Effector memory CD4-positive, alpha-beta T cell (primary cell): ENCODE data around the gene RUVBL2.

Experiments
- DNase-seq, 3 donors: peaks; one replicate each; pipeline ENCODE4 v3.0.0-alpha.2; 2020
- H3K27ac ChIP-seq: 2 replicates; pipeline ENCODE4 v1.7.0; 2013; ENCODE audit warnings: mild to moderate bottlenecking, low read length, moderate library complexity; ENCODE audit not compliant: insufficient read depth, poor library complexity, severe bottlenecking
- H3K27me3 ChIP-seq: replicated peaks from 2 replicates; pipeline ENCODE4 v1.7.0; 2013; ENCODE audit warnings: mild to moderate bottlenecking, low read length; ENCODE audit not compliant: insufficient read depth, control insufficient read depth, poor library complexity, severe bottlenecking
- H3K36me3 ChIP-seq: 2 replicates; pipeline ENCODE4 v1.7.0; 2013; ENCODE audit warnings: mild to moderate bottlenecking, low read length, moderate library complexity; ENCODE audit not compliant: control insufficient read depth, insufficient read depth
- H3K4me1 ChIP-seq: 2 replicates; pipeline ENCODE4 v1.7.0; 2013; ENCODE audit warnings: low read length, mild to moderate bottlenecking; ENCODE audit not compliant: control insufficient read depth, insufficient read depth, poor library complexity, severe bottlenecking
- H3K4me3 ChIP-seq: 2 replicates; pipeline ENCODE4 v1.7.0; 2013; ENCODE audit warnings: low read length, low read depth, mild to moderate bottlenecking; ENCODE audit not compliant: insufficient read depth, poor library complexity, severe bottlenecking
- H3K9me3 ChIP-seq: 2 replicates; pipeline ENCODE4 v1.7.0; 2013; ENCODE audit warnings: mild to moderate bottlenecking, low read length, moderate library complexity; ENCODE audit not compliant: control insufficient read depth
- total RNA-seq, 3 donors: gene quantifications; one replicate each; lab custom pipeline; 2026; lab: John Stamatoyannopoulos, UW

Gene RUVBL2
- 17.8 to 21.9 (median 21.8) reads per million in 3 donors for total RNA-seq

DNA sequence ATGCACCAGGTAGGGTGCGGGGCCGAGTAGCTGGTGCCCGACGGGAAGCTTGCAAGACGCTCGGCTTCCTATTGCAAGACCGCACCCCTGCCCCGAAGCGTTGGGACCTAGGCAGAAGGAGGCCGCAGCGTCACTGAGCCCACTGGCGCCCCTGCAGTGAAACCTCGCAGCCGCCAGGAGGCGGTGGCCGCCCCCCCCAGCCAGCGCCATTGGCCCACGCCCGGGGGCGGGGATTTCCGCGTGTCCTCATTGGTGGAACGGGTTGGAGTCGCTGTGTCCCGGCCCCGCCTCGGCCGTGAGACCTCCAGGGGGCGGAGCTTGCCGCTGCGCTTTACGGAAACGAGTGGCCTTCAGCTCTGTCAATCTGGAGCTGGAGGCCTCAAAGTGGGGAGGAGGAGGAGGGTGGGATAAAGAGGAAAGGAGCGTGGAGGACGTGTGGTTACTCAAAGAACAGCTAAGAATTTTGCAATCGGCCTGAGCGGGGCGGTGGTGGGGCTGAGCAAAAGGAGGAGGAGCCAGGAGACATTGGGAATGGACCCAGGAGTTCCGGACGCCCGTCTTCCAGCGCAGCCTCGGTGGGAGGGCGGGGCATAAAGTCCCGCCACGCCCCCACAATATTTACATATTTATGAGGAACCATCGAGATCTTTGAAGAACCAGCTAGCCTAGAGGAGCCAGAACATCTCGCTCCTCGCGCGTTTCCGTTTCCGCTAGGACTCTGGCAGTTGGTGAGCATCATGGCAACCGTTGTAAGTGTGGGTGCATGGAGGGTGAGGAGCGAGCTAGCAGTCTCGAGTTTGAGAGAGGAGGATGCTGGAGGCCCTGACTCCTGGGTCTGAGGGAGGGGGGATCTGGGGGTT is at the start of gene RUVBL2, which contains the start of gene GYS1:
Gene RUVBL2 (plus strand): TSS at position 713 of the 860 bp plus-strand sequence. CDS start 25 bp downstream, at position 738.
Gene GYS1 (minus strand): TSS at position 135 of the 860 bp plus-strand sequence. CDS start 197 bp downstream, outside the sequence.
- DNase-seq: peak; percentile 98

DNA sequence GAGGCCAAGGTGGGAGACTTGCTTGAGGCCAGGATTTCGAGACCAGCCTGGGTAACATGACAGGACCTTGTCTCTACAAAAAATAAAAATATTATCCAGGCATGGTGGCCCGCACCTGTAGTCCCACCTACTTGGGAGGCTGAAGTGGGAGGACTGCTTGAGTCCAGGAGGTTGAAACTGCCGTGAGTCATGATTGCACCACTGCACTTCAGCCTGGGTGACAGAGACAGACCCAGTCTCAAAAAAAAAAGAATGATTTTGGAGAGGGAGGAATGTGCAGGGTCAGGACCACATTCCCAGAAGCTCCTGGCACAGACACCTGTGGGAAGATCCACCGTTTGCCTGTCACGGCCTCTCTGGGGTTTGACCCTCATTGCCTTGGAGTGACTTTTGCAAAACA is 48.3 kb upstream of the RUVBL2 start:
- Histone ChIP-seq H3K9me3 (no peaks in the 10 kb centered on the region), H3K27ac (no peak overlapping the region), H3K27me3 (no peaks in the 10 kb centered on the region), H3K4me1 (no peaks in the 10 kb centered on the region), H3K36me3 (no peaks in the 10 kb centered on the region), H3K4me3 (no peak overlapping the region)
- no peak for DNase-seq

More for the DNA sequence above, at the start of gene RUVBL2, which contains the start of gene GYS1:
- Histone ChIP-seq H3K4me1 (peaks cover 26% of the 10 kb centered on the region), H3K4me3 (peak within 1 kb of the TSS; percentile 72), H3K27me3 (no peaks in the 10 kb centered on the region), H3K36me3 (peaks cover 3% of the 10 kb centered on the region), H3K27ac (peak within 1 kb of the TSS; percentile 82), H3K9me3 (no peaks in the 10 kb centered on the region)

DNA sequence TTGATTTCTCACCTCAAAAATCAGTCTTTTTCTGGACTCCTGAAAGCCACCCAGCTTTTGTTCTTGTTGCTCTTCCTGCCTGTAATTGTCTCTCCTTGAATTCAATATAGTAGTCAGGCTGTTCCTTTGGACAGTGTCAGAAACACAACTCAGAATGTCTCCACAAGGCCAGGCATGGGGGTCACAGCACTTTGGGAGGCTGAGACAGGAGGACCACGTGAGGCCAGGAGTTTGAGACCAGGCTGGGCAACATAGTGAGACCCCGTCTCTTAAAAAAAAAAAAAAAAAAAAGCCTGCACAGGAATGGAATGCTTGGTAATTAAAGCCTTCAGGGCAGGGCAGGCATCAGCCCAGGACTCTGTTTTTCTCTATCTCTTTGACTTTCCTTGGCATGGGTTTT is 47.9 kb upstream of the RUVBL2 start:
- Histone ChIP-seq H3K36me3 (no peaks in the 10 kb centered on the region), H3K9me3 (no peaks in the 10 kb centered on the region), H3K4me1 (no peaks in the 10 kb centered on the region), H3K4me3 (no peak overlapping the region), H3K27ac (no peak overlapping the region), H3K27me3 (no peaks in the 10 kb centered on the region)
- DNase-seq: no peak

DNA sequence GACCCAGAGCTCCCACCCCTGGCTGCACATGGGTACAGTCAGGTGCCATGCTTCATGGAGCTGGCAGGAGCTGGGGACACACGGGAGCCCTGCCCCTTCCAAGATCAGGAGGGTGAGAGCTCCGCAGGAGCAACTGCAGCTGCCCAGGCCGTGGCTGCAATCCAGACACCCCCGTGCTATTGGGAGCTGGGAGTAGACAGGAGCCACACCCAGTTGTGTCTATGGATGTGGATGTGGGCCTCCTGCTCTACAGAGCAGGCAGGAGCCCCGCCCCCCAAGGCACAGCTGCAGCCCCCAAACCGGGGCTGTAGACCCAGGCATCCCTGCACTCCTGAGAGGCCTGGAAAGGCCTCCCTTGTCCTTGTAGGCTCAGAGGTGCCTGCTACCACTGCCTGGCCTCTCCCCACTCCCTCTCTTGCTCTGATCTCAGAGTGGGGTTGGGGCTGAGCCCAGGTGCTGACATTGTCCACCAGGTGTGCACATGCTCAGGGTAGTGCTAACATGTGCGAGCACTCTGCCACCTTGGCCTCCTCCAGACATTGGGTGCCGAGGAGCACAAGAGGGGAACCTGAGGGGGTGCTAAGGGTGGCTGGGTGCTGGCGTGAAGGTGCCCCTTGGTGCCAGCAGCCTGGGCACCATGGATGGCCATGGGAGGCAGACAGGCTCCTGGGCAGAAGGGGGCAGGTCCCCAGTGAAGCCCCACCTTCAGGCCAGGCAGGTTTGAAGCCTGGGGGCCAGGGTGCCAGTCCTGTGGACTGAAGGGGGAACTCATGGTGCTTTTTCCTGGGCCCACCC is 47.0 kb upstream of the RUVBL2 start:
- no peak overlapping the region for H3K4me3 ChIP-seq
- H3K4me1 ChIP-seq: no peaks in the 10 kb centered on the region
- no peaks in the 10 kb centered on the region for H3K36me3 ChIP-seq
- H3K9me3 ChIP-seq: no peaks in the 10 kb centered on the region
- no peak overlapping the region for H3K27ac ChIP-seq
- DNase-seq: no peak
- H3K27me3 ChIP-seq: no peaks in the 10 kb centered on the region

DNA sequence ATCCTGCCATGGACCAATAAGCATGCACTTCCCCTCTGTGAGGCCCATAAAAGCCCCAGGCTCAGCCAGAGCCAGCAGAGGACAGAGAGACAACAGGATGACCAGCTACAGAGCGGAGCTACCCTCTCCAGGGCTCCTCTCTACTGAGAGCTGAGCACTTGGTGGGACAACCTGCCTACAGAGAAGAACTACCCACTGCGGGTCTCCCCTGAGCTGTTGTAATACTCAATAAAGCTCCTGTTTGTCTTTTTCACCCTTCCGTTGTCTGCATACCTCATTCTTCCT is 46.5 kb upstream of the RUVBL2 start:
- H3K4me3 ChIP-seq: no peak overlapping the region
- no peak overlapping the region for H3K27ac ChIP-seq
- H3K9me3 ChIP-seq: no peaks in the 10 kb centered on the region
- no peak for DNase-seq
- H3K4me1 ChIP-seq: no peaks in the 10 kb centered on the region
- H3K27me3 ChIP-seq: no peaks in the 10 kb centered on the region
- no peaks in the 10 kb centered on the region for H3K36me3 ChIP-seq

DNA sequence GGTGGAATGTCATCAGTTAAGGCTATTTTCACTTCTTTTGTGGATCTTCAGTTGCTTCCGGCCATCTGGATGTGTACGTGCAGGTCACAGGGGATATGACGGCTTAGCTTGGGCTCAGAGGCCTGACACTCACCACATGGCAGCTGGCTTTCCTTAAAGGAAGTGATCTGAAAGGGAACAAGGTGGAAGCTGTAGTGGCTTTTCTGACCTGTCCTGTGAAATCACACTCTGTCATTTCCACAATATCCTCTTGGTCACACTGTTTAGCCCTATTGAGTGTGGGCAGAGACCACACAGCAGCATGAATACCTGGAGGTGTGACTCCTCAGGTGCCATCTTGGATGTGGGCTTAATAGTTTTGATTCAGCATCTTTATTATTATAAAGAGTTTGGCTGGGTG is 43.5 kb upstream of the RUVBL2 start:
- Histone ChIP-seq H3K27me3 (no peaks in the 10 kb centered on the region), H3K27ac (no peak overlapping the region), H3K36me3 (no peaks in the 10 kb centered on the region), H3K9me3 (no peaks in the 10 kb centered on the region), H3K4me1 (peaks cover 3% of the 10 kb centered on the region), H3K4me3 (no peak overlapping the region)
- DNase-seq: no peak

DNA sequence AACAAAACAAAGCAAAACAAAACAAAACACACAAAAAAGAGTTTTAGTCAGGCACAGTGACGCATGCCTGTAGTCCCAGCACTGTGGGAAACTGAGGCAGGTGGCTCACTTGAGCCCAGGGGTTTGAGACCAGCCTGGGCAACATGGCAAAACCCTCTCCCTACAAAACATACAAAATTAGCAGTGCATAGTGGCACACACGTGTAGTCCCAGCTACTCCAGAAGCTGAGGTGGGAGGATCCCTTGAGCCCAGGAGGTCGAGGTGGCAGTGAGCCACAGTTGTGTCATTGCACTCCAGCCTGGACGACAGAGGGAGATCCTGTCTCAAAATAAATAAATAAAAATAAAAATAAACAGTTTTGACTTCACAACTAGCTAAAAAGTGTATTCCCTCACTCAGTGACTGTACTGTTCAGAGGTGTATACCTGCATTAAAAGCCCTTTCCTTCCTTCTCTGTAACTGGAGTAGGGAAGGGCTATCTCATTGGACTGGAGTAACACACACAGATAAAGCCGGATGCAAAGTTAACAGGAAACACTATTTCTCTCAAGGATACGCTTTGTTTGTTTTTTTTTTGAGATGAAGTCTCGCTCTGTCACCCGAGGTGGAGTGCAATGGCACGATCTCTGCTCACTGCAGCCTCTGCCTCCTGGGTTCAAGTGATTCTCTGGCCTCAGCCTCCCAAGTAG is 42.7 kb upstream of the RUVBL2 start:
- Histone ChIP-seq H3K27me3 (no peaks in the 10 kb centered on the region), H3K9me3 (no peaks in the 10 kb centered on the region), H3K4me1 (peaks cover 11% of the 10 kb centered on the region), H3K4me3 (no peak overlapping the region), H3K27ac (no peak overlapping the region), H3K36me3 (no peaks in the 10 kb centered on the region)
- no peak for DNase-seq

DNA sequence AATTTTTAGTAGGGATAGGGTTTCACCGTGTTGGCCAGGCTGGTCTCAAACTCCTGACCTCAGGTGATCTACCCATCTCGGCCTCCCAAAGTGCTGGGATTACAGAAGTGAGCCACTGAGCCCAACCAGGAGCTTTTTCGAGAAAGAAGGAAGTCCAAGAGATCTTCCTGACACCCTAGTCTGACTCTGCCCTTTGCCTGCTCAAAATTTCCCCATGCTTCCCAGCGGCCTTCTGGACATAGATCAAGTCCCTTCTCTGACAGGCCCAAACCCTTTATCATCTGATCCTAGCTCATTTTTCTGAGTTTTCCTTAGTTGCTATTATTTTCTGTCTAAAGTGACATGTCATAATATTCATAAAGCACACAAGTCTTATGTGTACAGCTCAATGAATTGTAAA is 40.5 kb upstream of the RUVBL2 start:
- Histone ChIP-seq H3K27me3 (no peaks in the 10 kb centered on the region), H3K4me3 (no peak overlapping the region), H3K27ac (no peak overlapping the region), H3K9me3 (no peaks in the 10 kb centered on the region), H3K36me3 (no peaks in the 10 kb centered on the region), H3K4me1 (peaks cover 12% of the 10 kb centered on the region)
- no peak for DNase-seq

DNA sequence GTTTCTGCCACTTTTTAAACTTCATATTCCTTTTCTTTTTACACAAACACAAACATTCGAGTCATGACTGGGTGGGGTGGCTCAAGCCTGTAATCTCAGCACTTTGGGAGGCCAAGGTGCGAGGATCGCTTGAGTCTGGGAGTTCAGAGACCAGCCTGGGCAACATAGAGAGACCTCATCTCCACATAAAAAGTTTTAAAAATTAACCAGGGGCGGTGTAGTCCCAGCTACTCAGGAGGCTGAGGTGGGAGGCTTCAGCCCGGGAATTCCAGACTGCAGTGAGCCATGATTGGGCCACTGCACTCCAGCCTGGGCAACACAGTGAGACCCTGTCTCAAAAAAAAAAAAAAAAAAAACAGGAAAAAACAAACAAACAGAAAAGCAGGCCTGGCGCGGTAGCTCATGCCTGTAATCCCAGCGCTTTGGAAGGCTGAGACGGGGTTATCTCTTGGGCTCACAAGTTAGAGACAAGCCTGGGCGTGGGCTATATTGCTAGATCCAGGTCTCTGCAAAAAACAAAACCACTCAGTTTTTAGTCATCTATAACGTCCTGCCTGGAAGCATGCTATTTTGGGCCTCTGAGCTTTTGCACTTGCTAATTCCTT is 39.6 kb upstream of the RUVBL2 start:
- peak overlapping the region; percentile 85 for H3K27ac ChIP-seq

More for the DNA sequence above, 39.6 kb upstream of the RUVBL2 start:
- Histone ChIP-seq H3K27me3 (no peaks in the 10 kb centered on the region), H3K4me3 (peak overlapping the region; percentile 88), H3K36me3 (no peaks in the 10 kb centered on the region), H3K9me3 (no peaks in the 10 kb centered on the region), H3K4me1 (peaks cover 12% of the 10 kb centered on the region)
- DNase-seq: no peak
